Measurements from ENCODE around the gene RASAL2. TPM values are rescaled to one million over a fixed set of nuclear protein-coding genes. Genes with fewer than 3 reads are reported as not detected.
"Not testable (repeated sequence)": the region's sequence is repeated elsewhere in the genome, so short reads cannot be mapped to it uniquely, and the experiment has no call there.

RASAL2 gene
- total RNA-seq, 1 donor from 2014 or later = 35.7 TPM

- H3K9me3 Mint-ChIP-seq = no peaks in the 10 kb centered on the region
- TF ChIP-seq CTCF (IDR thresholded peaks at IDR 0.05; ENCODE audit: unreplicated experiment) = no peak
- H3K36me3 Mint-ChIP-seq = peaks cover 1% of the 10 kb centered on the region
- no peak for DNase-seq (ENCODE audit: low spot score in 2 of 2, unreplicated experiment in 2 of 2)
- H3K4me3 Mint-ChIP-seq = no peak overlapping the region
- H3K4me1 Mint-ChIP-seq = peaks cover 30% of the 10 kb centered on the region
- H3K27me3 Mint-ChIP-seq (ENCODE audit: low read depth) = no peaks in the 10 kb centered on the region
- no peak overlapping the region for H3K27ac Mint-ChIP-seq
Observed at GRCh38 chr1:178385662-178386061, 291.8 kb downstream of the RASAL2 start.

GRCh38 chr1:178388418-178389145 lies 294.7 kb downstream of the RASAL2 start:
- DNase-seq (ENCODE audit: low spot score in 2 of 2, unreplicated experiment in 2 of 2) = no peak
- no peaks in the 10 kb centered on the region for H3K9me3 Mint-ChIP-seq
- peaks cover 28% of the 10 kb centered on the region for H3K4me1 Mint-ChIP-seq

GRCh38 chr1:178389441-178389840 lies 295.5 kb downstream of the RASAL2 start:
- H3K36me3 Mint-ChIP-seq = peaks cover 5% of the 10 kb centered on the region
- H3K27me3 Mint-ChIP-seq (ENCODE audit: low read depth) = no peaks in the 10 kb centered on the region
- H3K4me1 Mint-ChIP-seq = peaks cover 28% of the 10 kb centered on the region
- no peak for DNase-seq (ENCODE audit: low spot score in 2 of 2, unreplicated experiment in 2 of 2)
- no peak overlapping the region for H3K27ac Mint-ChIP-seq
- TF ChIP-seq CTCF (IDR thresholded peaks at IDR 0.05; ENCODE audit: unreplicated experiment) = no peak
- no peak overlapping the region for H3K4me3 Mint-ChIP-seq
- no peaks in the 10 kb centered on the region for H3K9me3 Mint-ChIP-seq

More at GRCh38 chr1:178388418-178389145, 294.7 kb downstream of the RASAL2 start:
- Mint-ChIP-seq H3K27ac (peak overlapping the region; percentile 79), H3K36me3 (peaks cover 5% of the 10 kb centered on the region), H3K4me3 (peak overlapping the region; percentile 26), H3K27me3 (ENCODE audit: low read depth) (no peaks in the 10 kb centered on the region)
- TF ChIP-seq CTCF (IDR thresholded peaks at IDR 0.05; ENCODE audit: unreplicated experiment) = no peak

GRCh38 chr1:178390280-178390679 lies 296.4 kb downstream of the RASAL2 start:
- not testable (repeated sequence) for H3K27me3 Mint-ChIP-seq (ENCODE audit: low read depth); H3K4me3 Mint-ChIP-seq; H3K36me3 Mint-ChIP-seq; DNase-seq (ENCODE audit: low spot score in 2 of 2, unreplicated experiment in 2 of 2); H3K27ac Mint-ChIP-seq; H3K9me3 Mint-ChIP-seq
- peaks cover 28% of the 10 kb centered on the region for H3K4me1 Mint-ChIP-seq

GRCh38 chr1:178393370-178393769 lies 299.5 kb downstream of the RASAL2 start:
- no peak for TF ChIP-seq CTCF (IDR thresholded peaks at IDR 0.05; ENCODE audit: unreplicated experiment)
- Mint-ChIP-seq H3K36me3 (peaks cover 8% of the 10 kb centered on the region), H3K4me1 (peaks cover 14% of the 10 kb centered on the region), H3K9me3 (no peaks in the 10 kb centered on the region), H3K27ac (no peak overlapping the region), H3K27me3 (ENCODE audit: low read depth) (no peaks in the 10 kb centered on the region), H3K4me3 (no peak overlapping the region)
- no peak for DNase-seq (ENCODE audit: low spot score in 2 of 2, unreplicated experiment in 2 of 2)

- H3K27ac Mint-ChIP-seq = no peak overlapping the region
- peak; percentile 49 for TF ChIP-seq CTCF (IDR thresholded peaks at IDR 0.05; ENCODE audit: unreplicated experiment)
- no peaks in the 10 kb centered on the region for H3K4me1 Mint-ChIP-seq
- H3K36me3 Mint-ChIP-seq = peaks cover 3% of the 10 kb centered on the region
- no peaks in the 10 kb centered on the region for H3K9me3 Mint-ChIP-seq
- no peak overlapping the region for H3K4me3 Mint-ChIP-seq
- no peak for DNase-seq (ENCODE audit: low spot score in 2 of 2, unreplicated experiment in 2 of 2)
- no peaks in the 10 kb centered on the region for H3K27me3 Mint-ChIP-seq (ENCODE audit: low read depth)
Observed at GRCh38 chr1:178396789-178397188, 302.9 kb downstream of the RASAL2 start.

All from mesothelial cell of epicardium (in vitro differentiated cells).